ENCODE data around the gene MFAP1. TPM values are rescaled to one million over a fixed set of nuclear protein-coding genes. Genes with fewer than 3 reads are reported as not detected.

Gene MFAP1
- total RNA-seq (10 to 100 TPM; 22.5 to 28.6 TPM), polyA plus RNA-seq (ENCODE audit: insufficient read depth, low read depth, low replicate concordance) (29.2 TPM)
- long read RNA-seq, donor 1, transcript MFAP1-201 (9 exons, 2,155 nt): major isoform, 21 of 35 reads
- long read RNA-seq, donor 1, partial matches to known transcripts: 11 of 35 reads
- long read RNA-seq, donor 1, other reads (novel, unspliced or antisense): 0 of 35 reads
- long read RNA-seq, donor 2, transcript MFAP1-201 (9 exons, 2,155 nt): major isoform, 11 of 12 reads
- long read RNA-seq, donor 2, partial matches to known transcripts: 0 of 12 reads
- long read RNA-seq, donor 2, other reads (novel, unspliced or antisense): 0 of 12 reads

GRCh38 chr15:43824302-43825246, at the start of gene MFAP1:
TSS of gene MFAP1 (minus strand) at chr15:43824690. CDS start at chr15:43824569, 121 bp downstream.
- peak; percentile 98 for DNase-seq
- Histone ChIP-seq H3K4me3 (peak within 1 kb of the TSS; percentile 94 to 96), H3K4me1 (peaks cover 14% of the 10 kb centered on the region), H3K9me3 (no peaks in the 10 kb centered on the region), H3K36me3 (ENCODE audit: low read depth, missing control alignments) (no peaks in the 10 kb centered on the region), H3K27me3 (no peaks in the 10 kb centered on the region), H3K27ac (peak within 1 kb of the TSS; percentile 86 to 91)
- no peak for TF ChIP-seq CTCF (IDR thresholded peaks at IDR 0.05)
- no peak for TF ChIP-seq POLR2A (IDR thresholded peaks at IDR 0.05)
- WGBS, 2 donors: 5 to 6% methylated on average over 46 of the region's 46 CpGs
- intact Hi-C loops (cut with DNase I; ENCODE audit: low total_unique reads): no loop called here

- DNase-seq: no peak
- intact Hi-C loops (cut with DNase I; ENCODE audit: low total_unique reads): no loop called here
- 87 to 92% methylated on average over 10 of the region's 10 CpGs for WGBS, 2 donors
These were observed 49.2 kb upstream of the MFAP1 start for GRCh38 chr15:43873651-43874050.

GRCh38 chr15:43872416-43873020, 48.0 kb upstream of the MFAP1 start:
- H3K4me1 ChIP-seq: no peaks in the 10 kb centered on the region
- TF ChIP-seq POLR2A (IDR thresholded peaks at IDR 0.05): no peak
- peak in 2 of 3 experiments; percentile 59 to 61 for TF ChIP-seq CTCF (IDR thresholded peaks at IDR 0.05)
- WGBS, 2 donors: 58 to 59% methylated on average over 6 of the region's 6 CpGs
- no peak overlapping the region for H3K4me3 ChIP-seq
- H3K9me3 ChIP-seq: no peaks in the 10 kb centered on the region
- no peaks in the 10 kb centered on the region for H3K27me3 ChIP-seq
- H3K27ac ChIP-seq: no peak overlapping the region
- intact Hi-C loops (cut with DNase I; ENCODE audit: low total_unique reads): no loop called here
- DNase-seq: peak; percentile 83
- H3K36me3 ChIP-seq (ENCODE audit: low read depth, missing control alignments): no peaks in the 10 kb centered on the region

More at GRCh38 chr15:43873651-43874050, 49.2 kb upstream of the MFAP1 start:
- no peak for TF ChIP-seq CTCF (IDR thresholded peaks at IDR 0.05)
- no peak for TF ChIP-seq POLR2A (IDR thresholded peaks at IDR 0.05)
- Histone ChIP-seq H3K27me3 (no peaks in the 10 kb centered on the region), H3K36me3 (ENCODE audit: low read depth, missing control alignments) (no peaks in the 10 kb centered on the region), H3K9me3 (no peaks in the 10 kb centered on the region), H3K4me3 (no peak overlapping the region), H3K4me1 (no peaks in the 10 kb centered on the region), H3K27ac (no peak overlapping the region)

GRCh38 chr15:43871835-43872234, 47.3 kb upstream of the MFAP1 start:
- intact Hi-C loops (cut with DNase I; ENCODE audit: low total_unique reads): no loop called here
- H3K4me3 ChIP-seq: no peak overlapping the region
- H3K27ac ChIP-seq: no peak overlapping the region
- H3K27me3 ChIP-seq: no peaks in the 10 kb centered on the region
- no peaks in the 10 kb centered on the region for H3K9me3 ChIP-seq
- H3K4me1 ChIP-seq: no peaks in the 10 kb centered on the region
- TF ChIP-seq CTCF (IDR thresholded peaks at IDR 0.05): no peak
- no peak for TF ChIP-seq POLR2A (IDR thresholded peaks at IDR 0.05)
- H3K36me3 ChIP-seq (ENCODE audit: low read depth, missing control alignments): no peaks in the 10 kb centered on the region
- 97 to 100% methylated on average over 2 of the region's 2 CpGs for WGBS, 2 donors
- DNase-seq: no peak
